Measurements from ENCODE around the gene CASP10.

The CASP10 gene

GRCh38 chr2:201199847-201200246, 16.9 kb downstream of the CASP10 start:
- no peak for DNase-seq (ENCODE audit: low spot score)

- no peak for DNase-seq (ENCODE audit: low spot score)
Observed at GRCh38 chr2:201200345-201200744, 17.4 kb downstream of the CASP10 start.

- no peak for DNase-seq (ENCODE audit: low spot score)
Observed at GRCh38 chr2:201201371-201201770, 18.4 kb downstream of the CASP10 start.

DNA sequence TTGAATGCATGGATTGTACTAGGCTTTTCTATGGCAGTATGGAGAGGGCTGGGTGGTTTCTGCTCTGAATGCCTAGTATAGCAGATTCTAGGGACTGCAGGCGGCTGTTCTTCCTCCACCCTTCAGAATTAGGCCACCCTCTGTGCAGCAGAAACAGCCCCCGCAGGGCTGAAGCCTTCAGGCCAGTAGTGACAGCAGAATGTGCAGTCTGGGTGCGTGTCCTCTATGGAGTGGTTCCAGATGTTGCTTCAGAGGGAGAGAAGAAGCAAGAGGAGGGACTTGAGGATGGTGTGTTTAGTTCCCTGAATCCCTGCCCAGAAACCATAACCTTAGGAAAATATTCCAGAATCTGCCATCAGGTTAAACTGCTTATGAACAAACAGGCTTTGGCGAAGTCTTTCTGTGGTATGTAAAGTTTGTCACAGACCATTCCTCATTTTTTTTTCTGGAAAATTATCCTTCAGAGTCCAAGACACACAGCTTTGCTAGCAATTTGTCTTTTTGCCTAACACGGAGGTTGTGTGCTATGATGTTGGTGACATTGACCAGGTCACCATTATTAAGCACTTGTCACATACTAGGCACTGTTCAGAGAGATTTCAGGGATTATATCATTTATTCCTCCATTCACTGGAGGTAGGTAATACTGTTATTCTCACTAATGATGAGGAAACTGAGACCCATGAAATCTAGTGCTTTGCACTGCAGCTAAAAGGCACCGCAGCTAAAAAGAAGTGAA, 21.1 kb downstream of the CASP10 start:
- no peak for DNase-seq (ENCODE audit: low spot score)

DNA sequence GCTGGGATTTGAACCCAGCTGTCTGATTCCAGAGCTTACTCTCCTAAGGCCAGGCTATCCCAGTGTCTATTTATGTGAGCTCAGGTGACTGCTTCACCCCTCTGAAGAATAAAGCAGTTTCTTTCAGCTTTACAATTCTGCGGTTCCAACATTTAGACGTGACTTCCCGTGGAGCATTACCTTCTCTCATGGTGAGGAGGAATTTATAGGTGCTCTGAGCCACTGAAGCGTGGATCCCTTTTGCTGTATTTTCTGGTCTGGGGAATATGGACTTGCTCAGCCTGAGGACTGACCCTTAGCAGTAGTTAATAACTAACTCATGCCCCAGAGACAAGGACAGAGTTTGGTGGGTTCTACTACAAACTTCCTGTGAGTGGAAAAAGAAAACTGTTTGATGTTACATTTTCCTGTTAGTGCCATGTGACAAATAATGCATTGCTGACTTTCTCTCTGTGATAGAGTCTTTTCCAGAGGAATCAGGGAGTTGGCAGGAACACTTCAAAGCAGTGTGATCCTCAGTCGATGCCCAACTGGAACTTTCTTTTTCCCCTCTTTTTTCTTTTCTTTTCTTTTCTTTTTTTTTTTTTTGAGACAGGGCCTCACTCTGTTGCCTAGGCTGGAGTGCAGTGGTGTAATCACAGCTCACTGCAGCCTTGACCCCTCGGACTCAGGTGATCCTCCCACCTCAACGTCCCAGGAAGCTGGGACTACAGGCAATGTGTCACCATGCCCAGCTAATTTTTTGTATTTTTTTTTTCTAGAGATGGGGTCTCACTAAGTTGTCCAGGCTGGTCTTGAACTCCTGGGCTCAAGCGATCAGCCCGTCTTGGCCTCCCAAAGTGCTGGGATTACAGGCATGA, 21.9 kb downstream of the CASP10 start:
- DNase-seq (ENCODE audit: low spot score): no peak

DNA sequence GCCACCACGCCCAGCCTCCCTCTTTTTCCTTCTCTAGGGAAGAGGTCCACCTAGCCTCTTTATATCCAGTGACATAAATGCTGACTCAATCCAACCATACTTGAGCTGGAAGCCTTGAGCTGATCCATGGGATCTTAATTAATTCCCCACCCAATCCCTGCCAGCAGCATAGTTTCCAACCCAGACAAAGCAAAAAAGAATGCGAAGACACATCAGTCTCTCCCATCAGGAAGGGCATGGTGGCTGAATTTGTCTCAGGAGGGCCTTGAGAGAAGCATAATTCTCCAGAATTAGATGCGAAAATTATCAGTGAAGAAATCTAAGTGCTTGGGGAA, 22.5 kb downstream of the CASP10 start:
- DNase-seq (ENCODE audit: low spot score): no peak

DNA sequence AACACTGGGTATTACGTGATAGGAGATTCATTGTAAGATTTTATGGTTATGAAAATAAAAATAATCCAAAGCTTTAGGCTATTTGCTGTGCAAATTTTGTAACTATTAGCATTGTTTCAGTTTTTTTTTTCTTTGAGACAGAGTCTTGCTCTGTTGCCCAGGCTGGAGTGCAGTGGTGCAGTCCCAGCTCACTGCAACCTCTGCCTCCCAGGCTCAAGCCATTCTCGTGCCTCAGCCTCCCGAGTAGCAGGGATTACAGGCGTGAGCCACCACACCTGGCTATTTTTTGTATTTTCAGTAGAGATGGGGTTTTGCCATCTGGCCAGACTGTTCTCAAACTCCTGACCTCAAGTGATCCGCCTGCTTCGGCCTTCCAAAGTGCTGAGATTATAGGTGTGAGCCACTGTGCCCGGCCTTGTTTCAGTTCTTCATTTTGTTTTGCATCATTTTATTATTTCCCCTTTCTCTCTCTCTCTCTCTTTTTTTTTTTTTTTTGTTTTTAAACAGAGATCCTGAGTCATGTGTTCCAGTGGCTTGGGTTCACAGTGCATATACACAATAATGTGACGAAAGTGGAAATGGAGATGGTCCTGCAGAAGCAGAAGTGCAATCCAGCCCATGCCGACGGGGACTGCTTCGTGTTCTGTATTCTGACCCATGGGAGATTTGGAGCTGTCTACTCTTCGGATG, 25.8 kb downstream of the CASP10 start:
- no peak for DNase-seq (ENCODE audit: low spot score)

- no peak for DNase-seq (ENCODE audit: low spot score)
Observed at GRCh38 chr2:201215963-201216362, 33.0 kb downstream of the CASP10 start.

GRCh38 chr2:201216918-201217317, 34.0 kb downstream of the CASP10 start:
- DNase-seq (ENCODE audit: low spot score): no peak

GRCh38 chr2:201218780-201219179, 35.8 kb downstream of the CASP10 start:
- DNase-seq (ENCODE audit: low spot score): no peak

DNA sequence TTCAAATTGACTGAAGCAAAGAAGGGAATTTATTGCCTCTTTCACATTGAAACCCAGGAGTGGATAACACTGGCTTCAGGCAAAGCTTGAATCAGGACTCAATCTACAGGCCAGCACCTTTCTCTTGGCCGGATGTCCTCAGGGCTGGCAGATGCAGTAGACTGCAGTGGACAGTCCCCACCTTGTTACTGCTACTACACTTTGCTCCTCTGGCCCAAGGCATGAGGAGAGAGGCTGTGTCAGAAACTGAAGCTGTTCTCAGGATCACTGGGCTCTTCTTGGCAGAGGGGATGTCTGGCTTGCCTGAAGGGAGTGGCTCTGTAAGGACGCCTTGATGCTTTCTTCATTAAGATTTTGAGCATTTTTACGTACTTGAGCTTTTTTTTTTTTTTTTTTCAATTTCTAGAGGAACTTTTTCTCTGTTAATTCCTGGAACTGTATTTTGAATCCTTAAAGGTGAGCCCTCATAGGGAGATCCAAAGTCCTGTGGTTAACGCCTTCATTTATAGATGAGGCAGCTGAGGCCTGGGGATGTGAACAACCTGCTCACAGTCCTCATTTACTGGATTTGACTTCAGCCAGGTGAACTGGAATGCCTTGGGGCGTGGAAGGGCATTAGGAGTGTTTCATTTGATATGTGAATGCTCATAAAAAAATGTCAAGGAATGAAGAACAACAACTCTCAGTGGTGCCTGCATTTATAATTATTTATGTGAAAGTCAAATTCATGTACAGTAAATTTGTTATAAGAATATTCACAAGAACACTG, 36.6 kb downstream of the CASP10 start:
- no peak for DNase-seq (ENCODE audit: low spot score)

- no peak for DNase-seq (ENCODE audit: low spot score)
Observed at GRCh38 chr2:201220102-201220570, 37.2 kb downstream of the CASP10 start.

GRCh38 chr2:201223089-201224073, 40.4 kb downstream of the CASP10 start:
- no peak for DNase-seq (ENCODE audit: low spot score)

DNA sequence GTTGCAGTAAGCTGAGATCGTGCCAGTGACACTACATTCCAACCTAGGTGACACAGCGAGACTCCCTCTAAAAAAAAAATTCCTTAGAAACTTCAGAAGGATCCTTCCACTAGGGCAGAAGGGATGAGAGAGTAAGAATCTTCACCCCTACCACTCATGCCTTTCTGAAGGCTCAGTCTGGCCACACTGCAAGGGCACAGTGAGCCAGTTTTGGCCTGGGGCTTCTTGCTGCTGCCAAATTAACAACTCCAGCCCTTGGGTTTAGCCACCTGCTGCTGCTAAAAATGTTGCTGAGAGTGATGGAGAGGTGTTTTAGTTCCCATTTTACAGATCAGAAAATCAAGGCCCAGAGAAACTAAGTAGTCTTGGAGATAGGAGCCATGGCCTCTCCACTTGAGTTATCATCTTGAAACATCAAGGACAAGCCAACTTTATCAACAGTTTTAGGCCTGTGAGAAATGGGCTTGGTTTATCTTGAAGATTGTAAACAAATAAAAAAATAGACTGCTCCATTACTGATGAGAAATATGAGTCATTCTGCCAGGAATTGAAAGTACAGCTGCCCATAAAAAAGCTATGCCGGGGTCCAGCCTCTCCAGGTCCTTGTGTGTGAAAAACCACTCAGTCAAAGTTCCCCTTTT, 45.5 kb downstream of the CASP10 start:
- no peak for DNase-seq (ENCODE audit: low spot score)

GRCh38 chr2:201228912-201229290, 46.0 kb downstream of the CASP10 start:
- DNase-seq (ENCODE audit: low spot score): no peak

DNA sequence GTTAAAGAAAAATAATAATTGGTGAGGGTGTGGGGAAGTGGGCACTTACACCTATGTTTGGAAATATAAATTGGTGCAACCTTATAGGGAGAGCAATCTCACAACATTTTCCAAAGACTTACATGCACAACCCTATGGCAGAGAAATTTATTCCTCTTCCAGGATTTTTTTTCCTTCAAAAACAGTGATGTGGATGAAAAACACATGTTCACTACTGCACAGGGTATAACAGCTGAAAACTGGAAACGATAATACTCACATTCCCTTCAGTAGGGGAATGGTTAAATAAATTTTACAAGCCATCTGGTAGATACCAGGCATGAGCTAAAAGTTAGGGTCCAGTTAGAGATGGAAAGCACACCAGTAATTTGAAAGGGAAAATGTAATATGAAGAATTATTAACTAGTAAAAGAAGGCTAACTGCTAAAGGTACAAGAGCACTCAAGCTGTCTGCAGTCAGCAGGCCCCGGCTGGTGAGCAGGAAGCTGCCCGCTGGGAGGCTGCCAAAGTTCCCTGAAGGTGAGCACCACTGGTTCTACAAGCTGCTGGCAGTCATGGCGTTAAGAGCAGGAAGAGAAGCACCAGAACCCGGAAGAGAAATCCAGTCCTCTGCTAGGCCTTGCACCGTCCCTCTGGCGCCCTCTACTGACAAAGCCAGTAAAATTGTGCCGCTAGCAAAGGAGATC, 49.0 kb downstream of the CASP10 start:
- peak; percentile 87 for DNase-seq (ENCODE audit: low spot score)

DNA sequence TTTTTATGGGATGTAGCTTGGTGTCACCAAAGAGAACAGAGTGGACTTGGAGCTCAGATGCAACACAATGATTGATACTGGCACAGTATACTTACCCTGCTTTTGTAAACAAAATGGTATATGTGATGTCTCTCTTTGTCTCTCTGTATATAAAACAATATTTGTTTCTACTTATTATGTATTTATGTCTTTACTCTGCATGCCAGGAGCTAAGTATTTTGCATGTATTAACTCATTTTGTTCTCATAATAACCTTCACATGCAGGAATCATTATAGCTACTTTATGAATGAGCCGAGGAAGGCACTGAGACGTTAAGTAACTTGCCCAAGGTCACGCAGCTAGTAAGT, 49.5 kb downstream of the CASP10 start:
- DNase-seq (ENCODE audit: low spot score): no peak

DNA sequence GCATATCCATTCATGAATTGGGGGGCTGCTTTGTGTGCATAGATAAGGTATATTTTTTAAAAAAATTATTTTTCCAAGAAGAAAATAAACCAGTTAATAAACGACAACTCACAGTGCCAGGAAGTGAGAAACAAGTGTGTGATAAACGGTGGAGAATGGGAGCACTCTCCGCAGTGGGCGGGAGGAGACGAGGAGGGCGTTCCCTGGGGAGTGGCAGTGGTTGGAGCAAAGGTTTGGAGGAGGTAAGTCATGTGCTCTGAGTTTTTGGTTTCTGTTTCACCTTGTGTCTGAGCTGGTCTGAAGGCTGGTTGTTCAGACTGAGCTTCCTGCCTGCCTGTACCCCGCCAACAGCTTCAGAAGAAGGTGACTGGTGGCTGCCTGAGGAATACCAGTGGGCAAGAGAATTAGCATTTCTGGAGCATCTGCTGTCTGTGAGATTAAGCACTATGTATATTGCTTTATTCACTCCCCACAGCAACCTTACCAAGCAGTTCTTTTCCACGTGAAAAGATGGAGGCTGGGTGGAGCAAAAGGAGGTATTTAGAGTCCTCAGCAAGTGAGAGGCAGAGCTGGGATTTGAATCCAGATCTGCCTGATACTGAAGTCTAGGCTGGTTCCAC, 50.4 kb downstream of the CASP10 start:
- DNase-seq (ENCODE audit: low spot score): no peak

Data from ecto neural progenitor cell (in vitro differentiated cells).